Measurements from ENCODE around the gene BCAR3. TPM values are rescaled to one million over a fixed set of nuclear protein-coding genes. Genes with fewer than 3 reads are reported as not detected.

Gene BCAR3
- total RNA-seq, 1 experiment from 2014 or later = 9.3 TPM

DNA sequence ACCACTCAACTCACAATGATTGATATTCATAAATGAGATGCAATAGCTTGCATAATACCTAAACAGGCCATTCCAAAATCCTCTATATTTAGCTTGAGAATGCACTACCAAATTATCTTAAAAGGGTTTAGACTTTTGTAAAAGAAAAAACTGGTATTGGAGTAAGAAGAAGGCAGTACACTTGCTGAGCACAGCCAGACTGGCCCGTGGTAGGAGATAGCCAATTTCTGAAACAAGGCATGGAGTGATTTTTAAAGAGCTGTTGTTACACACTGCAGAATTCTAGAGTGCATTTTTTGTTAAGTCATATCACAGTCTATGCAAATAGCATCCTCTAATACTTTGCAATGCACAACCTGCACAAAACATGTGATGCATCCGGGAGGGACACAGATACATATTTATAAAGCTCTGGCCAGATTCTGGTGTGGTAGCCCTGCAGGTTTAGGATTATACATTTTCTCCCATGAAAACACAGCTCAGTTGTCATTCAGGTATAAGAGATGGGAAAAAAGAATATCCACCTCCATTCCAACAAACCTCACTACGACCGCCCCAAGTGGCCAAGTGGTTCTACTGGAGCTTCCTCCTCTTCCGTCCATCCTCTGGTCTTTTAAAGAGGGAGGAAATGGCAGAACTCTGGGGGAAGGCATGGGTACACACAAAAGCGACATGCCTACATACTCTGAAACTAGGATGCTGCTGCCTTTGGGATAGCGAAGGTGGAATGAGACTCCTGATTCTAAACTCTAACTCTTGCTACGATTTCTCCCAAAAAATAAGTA lies 40.8 kb downstream of the BCAR3 start:
- peaks cover 17% of the 10 kb centered on the region for H3K4me1 ChIP-seq
- no peaks in the 10 kb centered on the region for H3K27me3 Mint-ChIP-seq (ENCODE audit: insufficient read depth, unreplicated experiment)
- no peaks in the 10 kb centered on the region for H3K27me3 ChIP-seq (replicated peaks; ENCODE audit: control insufficient read depth, insufficient read depth, low read length)
- no peaks in the 10 kb centered on the region for H3K36me3 ChIP-seq (ENCODE audit: control insufficient read depth, insufficient read depth, low read length)
- intact Hi-C loops (cut with micrococcal nuclease; ENCODE audit: unreplicated experiment) = no loop called here
- no TSS peak for BruUV-seq (replicated peaks)
- H3K4me1 Mint-ChIP-seq (ENCODE audit: low read depth, unreplicated experiment) = peaks cover 6% of the 10 kb centered on the region
- H3K9me3 ChIP-seq = no peaks in the 10 kb centered on the region
- no peak overlapping the region for H3K4me3 Mint-ChIP-seq (ENCODE audit: unreplicated experiment)
- TF ChIP-seq, protein P1, sequence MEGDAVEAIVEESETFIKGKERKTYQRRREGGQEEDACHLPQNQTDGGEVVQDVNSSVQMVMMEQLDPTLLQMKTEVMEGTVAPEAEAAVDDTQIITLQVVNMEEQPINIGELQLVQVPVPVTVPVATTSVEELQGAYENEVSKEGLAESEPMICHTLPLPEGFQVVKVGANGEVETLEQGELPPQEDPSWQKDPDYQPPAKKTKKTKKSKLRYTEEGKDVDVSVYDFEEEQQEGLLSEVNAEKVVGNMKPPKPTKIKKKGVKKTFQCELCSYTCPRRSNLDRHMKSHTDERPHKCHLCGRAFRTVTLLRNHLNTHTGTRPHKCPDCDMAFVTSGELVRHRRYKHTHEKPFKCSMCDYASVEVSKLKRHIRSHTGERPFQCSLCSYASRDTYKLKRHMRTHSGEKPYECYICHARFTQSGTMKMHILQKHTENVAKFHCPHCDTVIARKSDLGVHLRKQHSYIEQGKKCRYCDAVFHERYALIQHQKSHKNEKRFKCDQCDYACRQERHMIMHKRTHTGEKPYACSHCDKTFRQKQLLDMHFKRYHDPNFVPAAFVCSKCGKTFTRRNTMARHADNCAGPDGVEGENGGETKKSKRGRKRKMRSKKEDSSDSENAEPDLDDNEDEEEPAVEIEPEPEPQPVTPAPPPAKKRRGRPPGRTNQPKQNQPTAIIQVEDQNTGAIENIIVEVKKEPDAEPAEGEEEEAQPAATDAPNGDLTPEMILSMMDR (IDR thresholded peaks at IDR 0.05; ENCODE audit: insufficient read depth in 1 of 2, low read depth in 1 of 2, low read length in 1 of 2, severe bottlenecking in 1 of 2, unreplicated experiment in 1 of 2) = no peak
- no peaks in the 10 kb centered on the region for H3K9me3 Mint-ChIP-seq (ENCODE audit: unreplicated experiment)
- ChIA-PET POLR2A (interaction anchor here (0.6 kb wide), 1 partner anchor 253 kb away, joined by 3 read pairs; no protein-coding TSS in a partner anchor), CTCF (no interaction called here)
- DNase-seq = no peak
- H3K27ac Mint-ChIP-seq (ENCODE audit: unreplicated experiment) = no peak overlapping the region
- no peak overlapping the region for H3K4me3 ChIP-seq (ENCODE audit: low read depth, low read length)
- no peaks in the 10 kb centered on the region for H3K36me3 Mint-ChIP-seq (ENCODE audit: insufficient read depth, unreplicated experiment)

DNA sequence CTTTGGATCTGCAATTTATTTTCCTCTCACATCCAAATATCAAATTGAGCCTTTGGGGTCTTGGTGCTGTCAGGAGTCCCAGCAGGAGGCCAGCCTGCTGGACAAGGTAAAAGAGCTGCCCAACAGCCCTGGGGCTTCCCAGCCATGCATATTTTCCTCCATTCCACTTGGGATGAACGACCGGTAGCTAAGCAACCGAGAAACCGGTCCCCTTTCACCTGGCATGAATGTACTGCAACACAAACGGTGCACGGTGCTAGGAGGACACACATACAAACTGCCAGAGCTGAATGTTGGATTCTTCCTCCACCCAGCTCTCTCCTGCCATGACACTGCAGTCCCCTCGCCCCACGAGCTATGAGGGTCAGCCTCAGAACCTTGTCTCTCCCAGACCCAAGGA lies 42.7 kb downstream of the BCAR3 start:
- Mint-ChIP-seq H3K9me3 (ENCODE audit: unreplicated experiment) (no peaks in the 10 kb centered on the region), H3K4me3 (ENCODE audit: unreplicated experiment) (peak overlapping the region; percentile 43), H3K36me3 (ENCODE audit: insufficient read depth, unreplicated experiment) (no peaks in the 10 kb centered on the region), H3K27ac (ENCODE audit: unreplicated experiment) (peak overlapping the region; percentile 93), H3K4me1 (ENCODE audit: low read depth, unreplicated experiment) (peaks cover 6% of the 10 kb centered on the region), H3K27me3 (ENCODE audit: insufficient read depth, unreplicated experiment) (no peaks in the 10 kb centered on the region)
- intact Hi-C loops (cut with micrococcal nuclease; ENCODE audit: unreplicated experiment) = loop anchor here (2.0 kb wide), 2 partner anchors 34 to 42 kb away; partner anchors contain the start of gene BCAR3
- no peak overlapping the region for H3K4me3 ChIP-seq (ENCODE audit: low read depth, low read length)
- BruUV-seq (replicated peaks) = no TSS peak
- no peaks in the 10 kb centered on the region for H3K27me3 ChIP-seq (replicated peaks; ENCODE audit: control insufficient read depth, insufficient read depth, low read length)
- H3K4me1 ChIP-seq = peaks cover 17% of the 10 kb centered on the region
- DNase-seq = peak; percentile 38 to 52
- no peaks in the 10 kb centered on the region for H3K9me3 ChIP-seq
- ChIA-PET CTCF (interaction anchor here (0.5 to 1.8 kb wide), 6 partner anchors 9 to 209 kb away, joined by 3 to 10 read pairs (median 4); no protein-coding TSS in a partner anchor), POLR2A (no interaction called here)
- H3K36me3 ChIP-seq (ENCODE audit: control insufficient read depth, insufficient read depth, low read length) = no peaks in the 10 kb centered on the region
- TF ChIP-seq, protein P1 (IDR thresholded peaks at IDR 0.05; ENCODE audit: insufficient read depth in 1 of 2, low read depth in 1 of 2, low read length in 1 of 2, severe bottlenecking in 1 of 2, unreplicated experiment in 1 of 2) = no peak

DNA sequence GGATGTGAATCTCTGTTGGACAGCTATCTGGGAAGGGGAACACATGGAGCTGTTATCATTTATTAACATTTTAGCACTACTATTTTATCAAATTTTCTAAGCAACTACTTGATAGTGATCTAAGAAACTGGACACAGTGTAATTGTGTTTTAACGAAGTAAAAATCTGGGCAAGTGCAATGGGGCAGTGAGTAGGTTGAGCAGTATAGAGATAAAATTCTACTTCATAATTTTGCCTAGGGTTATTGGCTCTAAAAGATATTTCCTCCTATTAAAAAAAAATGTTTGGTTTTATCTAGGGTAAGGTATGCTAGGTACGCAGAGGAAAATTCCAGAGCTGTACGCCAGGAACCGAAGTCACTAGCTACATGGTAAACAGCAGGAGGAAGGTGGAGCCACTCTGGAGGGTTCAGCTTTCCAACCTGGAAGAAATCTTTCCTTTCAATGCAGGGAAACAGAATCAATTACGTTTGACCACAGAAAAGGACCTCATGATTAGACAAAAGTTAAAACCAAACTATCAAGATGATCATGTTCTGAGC lies 43.3 kb downstream of the BCAR3 start:
- intact Hi-C loops (cut with micrococcal nuclease; ENCODE audit: unreplicated experiment) = loop anchor here (2.0 kb wide), 2 partner anchors 34 to 42 kb away; partner anchors contain the start of gene BCAR3
- Mint-ChIP-seq H3K4me1 (ENCODE audit: low read depth, unreplicated experiment) (peaks cover 6% of the 10 kb centered on the region), H3K36me3 (ENCODE audit: insufficient read depth, unreplicated experiment) (no peaks in the 10 kb centered on the region), H3K27me3 (ENCODE audit: insufficient read depth, unreplicated experiment) (no peaks in the 10 kb centered on the region), H3K9me3 (ENCODE audit: unreplicated experiment) (no peaks in the 10 kb centered on the region), H3K4me3 (ENCODE audit: unreplicated experiment) (peak overlapping the region; percentile 43), H3K27ac (ENCODE audit: unreplicated experiment) (peak overlapping the region; percentile 93)
- ChIA-PET POLR2A (no interaction called here), CTCF (interaction anchor here (0.5 to 1.8 kb wide), 4 partner anchors 8 to 209 kb away, joined by 3 to 10 read pairs (median 6); no protein-coding TSS in a partner anchor)
- Histone ChIP-seq H3K4me3 (ENCODE audit: low read depth, low read length) (no peak overlapping the region), H3K36me3 (ENCODE audit: control insufficient read depth, insufficient read depth, low read length) (no peaks in the 10 kb centered on the region), H3K4me1 (peaks cover 17% of the 10 kb centered on the region), H3K9me3 (no peaks in the 10 kb centered on the region), H3K27me3 (replicated peaks; ENCODE audit: control insufficient read depth, insufficient read depth, low read length) (no peaks in the 10 kb centered on the region)
- BruUV-seq (replicated peaks) = no TSS peak
- TF ChIP-seq, protein P1 (IDR thresholded peaks at IDR 0.05; ENCODE audit: insufficient read depth in 1 of 2, low read depth in 1 of 2, low read length in 1 of 2, severe bottlenecking in 1 of 2, unreplicated experiment in 1 of 2) = no peak
- DNase-seq = peak; percentile 53 to 67

Measured in Caco-2 (cell line).